ENCODE measurements around the gene NUP50.
"Not testable (repeated sequence)": the region's sequence is repeated elsewhere in the genome, so short reads cannot be mapped to it uniquely, and the experiment has no call there.

The NUP50 gene

DNA sequence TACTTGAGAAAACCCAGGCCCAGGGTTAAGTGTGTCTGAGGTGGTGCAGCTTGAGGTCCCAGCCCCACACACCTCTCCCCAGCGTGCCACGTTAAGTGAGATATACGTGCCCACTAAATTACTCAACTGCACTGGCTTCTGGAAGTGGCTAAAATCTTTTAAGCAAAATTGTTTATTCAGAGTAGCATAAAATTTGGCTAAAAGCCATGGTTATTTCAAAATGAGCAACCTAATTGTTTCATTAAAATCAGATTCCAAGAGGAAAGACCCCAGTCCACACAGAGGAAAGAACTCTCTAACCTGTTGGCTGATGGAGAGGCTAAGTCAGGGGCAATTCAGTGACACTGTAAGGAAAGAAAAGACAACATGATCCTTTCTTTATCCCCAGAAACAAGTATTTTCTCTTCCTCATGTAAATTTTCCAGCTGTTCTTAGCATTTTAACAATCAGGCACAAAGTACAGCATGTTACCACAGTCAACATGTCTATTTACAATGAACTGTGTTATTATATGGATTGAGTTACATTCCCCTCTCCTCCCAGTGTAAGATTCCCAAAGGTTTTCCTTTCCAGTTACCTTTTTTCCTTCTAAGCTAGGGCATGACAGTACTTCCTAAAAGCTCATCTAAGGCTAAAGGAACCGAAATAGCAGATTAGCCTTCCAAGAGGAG is 26.6 kb downstream of the NUP50 start:
- ATAC-seq (ENCODE audit: low read depth) (no peak), DNase-seq (ENCODE audit: low spot score) (no peak)
- Histone ChIP-seq H3K27me3 (ENCODE audit: insufficient read depth, poor library complexity, severe bottlenecking) (no peaks in the 10 kb centered on the region), H3K4me1 (ENCODE audit: insufficient read depth, poor library complexity, severe bottlenecking) (no peaks in the 10 kb centered on the region), H3K9me3 (ENCODE audit: severe bottlenecking) (no peaks in the 10 kb centered on the region), H3K36me3 (ENCODE audit: low read depth) (0 out of 2 replicates have a peak, but pooled peaks cover 6% of the 10 kb centered on the region), H3K27ac (ENCODE audit: poor library complexity, severe bottlenecking) (no peak overlapping the region), H3K4me3 (ENCODE audit: severe bottlenecking) (no peak overlapping the region)
- TF ChIP-seq, protein P1, sequence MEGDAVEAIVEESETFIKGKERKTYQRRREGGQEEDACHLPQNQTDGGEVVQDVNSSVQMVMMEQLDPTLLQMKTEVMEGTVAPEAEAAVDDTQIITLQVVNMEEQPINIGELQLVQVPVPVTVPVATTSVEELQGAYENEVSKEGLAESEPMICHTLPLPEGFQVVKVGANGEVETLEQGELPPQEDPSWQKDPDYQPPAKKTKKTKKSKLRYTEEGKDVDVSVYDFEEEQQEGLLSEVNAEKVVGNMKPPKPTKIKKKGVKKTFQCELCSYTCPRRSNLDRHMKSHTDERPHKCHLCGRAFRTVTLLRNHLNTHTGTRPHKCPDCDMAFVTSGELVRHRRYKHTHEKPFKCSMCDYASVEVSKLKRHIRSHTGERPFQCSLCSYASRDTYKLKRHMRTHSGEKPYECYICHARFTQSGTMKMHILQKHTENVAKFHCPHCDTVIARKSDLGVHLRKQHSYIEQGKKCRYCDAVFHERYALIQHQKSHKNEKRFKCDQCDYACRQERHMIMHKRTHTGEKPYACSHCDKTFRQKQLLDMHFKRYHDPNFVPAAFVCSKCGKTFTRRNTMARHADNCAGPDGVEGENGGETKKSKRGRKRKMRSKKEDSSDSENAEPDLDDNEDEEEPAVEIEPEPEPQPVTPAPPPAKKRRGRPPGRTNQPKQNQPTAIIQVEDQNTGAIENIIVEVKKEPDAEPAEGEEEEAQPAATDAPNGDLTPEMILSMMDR (IDR thresholded peaks at IDR 0.05; ENCODE audit: poor library complexity, severe bottlenecking) = no peak

DNA sequence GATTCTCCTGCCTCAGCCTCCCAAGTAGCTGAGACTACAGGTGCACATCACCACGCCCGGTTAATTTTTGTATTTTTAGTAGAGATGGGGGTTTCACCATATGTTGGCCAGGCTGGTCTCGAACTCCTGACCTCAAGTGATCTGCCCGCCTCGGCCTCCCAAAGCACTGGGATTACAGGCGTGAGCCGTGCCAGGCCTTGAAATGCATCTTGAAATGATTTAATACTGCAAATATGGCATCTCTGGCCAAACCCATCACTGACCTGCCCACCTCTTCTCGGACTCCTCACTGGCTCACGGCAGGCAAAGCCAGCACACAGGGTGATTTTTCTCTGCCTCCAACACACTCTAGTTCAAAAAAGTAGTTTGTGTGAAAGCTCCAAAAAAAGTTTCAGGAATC is 28.0 kb downstream of the NUP50 start:
- not testable (repeated sequence) for DNase-seq (ENCODE audit: low spot score); H3K9me3 ChIP-seq (ENCODE audit: severe bottlenecking); H3K27ac ChIP-seq (ENCODE audit: poor library complexity, severe bottlenecking); H3K4me3 ChIP-seq (ENCODE audit: severe bottlenecking); H3K4me1 ChIP-seq (ENCODE audit: insufficient read depth, poor library complexity, severe bottlenecking); H3K27me3 ChIP-seq (ENCODE audit: insufficient read depth, poor library complexity, severe bottlenecking); ATAC-seq (ENCODE audit: low read depth)
- peaks cover 11% of the 10 kb centered on the region; the same call in 1 of the 2 replicates for H3K36me3 ChIP-seq (ENCODE audit: low read depth)

DNA sequence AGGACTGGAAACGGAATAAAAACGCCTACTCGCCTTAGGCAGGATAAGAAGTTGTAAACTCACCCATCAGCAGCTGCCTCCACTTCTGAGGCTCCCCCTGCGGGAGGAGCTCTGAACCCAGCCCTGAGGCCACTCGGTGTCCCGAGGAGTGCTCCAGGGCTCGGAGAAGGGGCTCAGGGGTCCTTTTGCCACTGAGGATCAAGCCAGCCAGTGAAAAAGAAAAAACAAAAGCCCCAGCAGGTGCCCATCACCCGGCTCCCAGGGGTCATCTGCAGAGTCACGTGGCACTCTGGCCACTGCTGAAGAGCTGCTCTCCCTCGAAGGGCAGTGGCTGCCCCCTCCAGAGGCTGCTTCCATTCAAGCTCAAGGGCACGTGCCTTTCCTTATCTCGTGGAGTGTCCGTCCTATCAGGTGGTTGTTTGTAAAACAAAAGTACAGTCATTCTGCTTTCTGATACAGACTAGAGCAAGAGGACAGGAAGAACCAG is 29.0 kb downstream of the NUP50 start:
- no peaks in the 10 kb centered on the region for H3K9me3 ChIP-seq (ENCODE audit: severe bottlenecking)

DNA sequence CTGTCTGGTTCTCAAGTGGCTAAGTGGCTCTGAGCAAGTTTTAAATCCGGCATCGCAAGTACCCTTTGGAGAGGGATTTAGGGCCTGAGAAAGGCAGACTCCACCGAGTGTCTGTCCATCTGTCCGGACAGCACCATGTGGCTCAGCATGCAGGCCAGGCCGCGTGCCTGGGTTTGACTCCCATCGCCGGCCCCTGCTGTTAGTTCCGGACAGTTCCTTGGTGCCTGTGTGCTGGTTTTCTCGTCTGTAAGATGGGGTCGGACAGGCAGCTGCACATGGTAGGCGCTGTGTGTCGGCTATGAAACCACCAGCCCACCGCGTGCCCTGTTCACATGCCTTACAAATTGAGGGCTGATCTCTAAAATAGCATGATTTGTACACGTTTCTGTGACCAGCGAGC is 31.0 kb downstream of the NUP50 start:
- DNase-seq (ENCODE audit: low spot score) (no peak), ATAC-seq (ENCODE audit: low read depth) (no peak)
- Histone ChIP-seq H3K27ac (ENCODE audit: poor library complexity, severe bottlenecking) (no peak overlapping the region), H3K9me3 (ENCODE audit: severe bottlenecking) (no peaks in the 10 kb centered on the region), H3K4me1 (ENCODE audit: insufficient read depth, poor library complexity, severe bottlenecking) (no peaks in the 10 kb centered on the region), H3K36me3 (ENCODE audit: low read depth) (peaks cover 21% of the 10 kb centered on the region), H3K4me3 (ENCODE audit: severe bottlenecking) (no peak overlapping the region), H3K27me3 (ENCODE audit: insufficient read depth, poor library complexity, severe bottlenecking) (no peaks in the 10 kb centered on the region)
- TF ChIP-seq, protein P1 (IDR thresholded peaks at IDR 0.05; ENCODE audit: poor library complexity, severe bottlenecking) = no peak

More for the DNA sequence above, 29.0 kb downstream of the NUP50 start:
- TF ChIP-seq, protein P1 (IDR thresholded peaks at IDR 0.05; ENCODE audit: poor library complexity, severe bottlenecking) = peak; percentile 11
- Histone ChIP-seq H3K4me3 (ENCODE audit: severe bottlenecking) (no peak overlapping the region), H3K27ac (ENCODE audit: poor library complexity, severe bottlenecking) (no peak overlapping the region), H3K4me1 (ENCODE audit: insufficient read depth, poor library complexity, severe bottlenecking) (no peaks in the 10 kb centered on the region), H3K36me3 (ENCODE audit: low read depth) (peaks cover 11% of the 10 kb centered on the region; the same call in 1 of the 2 replicates), H3K27me3 (ENCODE audit: insufficient read depth, poor library complexity, severe bottlenecking) (no peaks in the 10 kb centered on the region)
- ATAC-seq (ENCODE audit: low read depth) (no peak), DNase-seq (ENCODE audit: low spot score) (no peak)

DNA sequence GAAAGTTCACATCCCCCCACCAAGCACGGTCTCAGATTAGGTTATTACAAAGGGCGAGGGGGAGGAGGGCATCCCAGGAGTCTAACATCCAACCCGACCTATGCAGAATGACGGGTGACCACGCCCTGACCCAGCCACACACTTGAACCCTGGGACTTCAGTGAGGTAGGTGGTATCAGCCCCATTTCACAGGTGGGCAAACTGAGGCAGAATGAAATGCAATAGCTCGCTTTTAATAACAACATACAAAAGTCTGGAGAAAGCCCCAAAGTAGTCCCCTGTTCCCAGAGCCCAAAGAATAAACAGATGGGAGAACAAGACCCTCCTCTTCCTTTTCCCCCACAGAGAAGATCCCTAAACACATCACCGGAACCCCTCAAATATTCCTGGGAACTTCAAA is 31.9 kb downstream of the NUP50 start:
- Histone ChIP-seq H3K36me3 (ENCODE audit: low read depth) (peaks cover 24% of the 10 kb centered on the region), H3K4me3 (ENCODE audit: severe bottlenecking) (no peak overlapping the region), H3K9me3 (ENCODE audit: severe bottlenecking) (no peaks in the 10 kb centered on the region), H3K27me3 (ENCODE audit: insufficient read depth, poor library complexity, severe bottlenecking) (no peaks in the 10 kb centered on the region), H3K4me1 (ENCODE audit: insufficient read depth, poor library complexity, severe bottlenecking) (no peaks in the 10 kb centered on the region), H3K27ac (ENCODE audit: poor library complexity, severe bottlenecking) (no peak overlapping the region)
- TF ChIP-seq, protein P1 (IDR thresholded peaks at IDR 0.05; ENCODE audit: poor library complexity, severe bottlenecking) = no peak
- no peak for ATAC-seq (ENCODE audit: low read depth)
- DNase-seq (ENCODE audit: low spot score) = no peak
